GM21367 (cell line): Measurements from ENCODE around the gene RSAD2.

Source experiments
- ATAC-seq: cut with Tn5 transposase; IDR thresholded peaks from one replicate; pipeline ENCODE4 v1.9.1; 2021; ENCODE audit not compliant: unreplicated experiment

Gene RSAD2

GRCh38 chr2:6864231-6864754, 13.3 kb upstream of the RSAD2 start:
- no peak for ATAC-seq

DNA sequence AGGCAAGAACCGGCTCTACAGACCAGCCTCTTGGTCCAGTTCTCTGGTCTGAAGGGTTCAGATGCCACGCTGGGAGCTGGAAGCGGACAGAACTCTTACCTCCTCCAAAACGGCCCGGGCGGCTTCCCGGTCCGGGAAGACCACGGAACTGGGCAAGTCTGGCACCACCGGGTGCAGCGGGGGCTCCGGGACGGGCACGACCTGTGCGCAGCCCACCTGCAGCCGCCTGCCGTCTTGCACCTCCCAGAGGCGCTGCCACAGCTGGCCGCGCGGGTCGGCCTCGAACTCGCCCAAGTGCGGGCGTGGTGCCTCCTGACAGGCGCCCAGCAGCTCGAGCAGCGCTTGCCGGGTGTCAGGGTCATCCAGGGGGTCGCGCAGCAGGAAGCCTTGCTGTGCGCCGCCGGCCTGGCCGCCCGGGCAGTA, 12.6 kb upstream of the RSAD2 start:
- ATAC-seq: peak; percentile 14

DNA sequence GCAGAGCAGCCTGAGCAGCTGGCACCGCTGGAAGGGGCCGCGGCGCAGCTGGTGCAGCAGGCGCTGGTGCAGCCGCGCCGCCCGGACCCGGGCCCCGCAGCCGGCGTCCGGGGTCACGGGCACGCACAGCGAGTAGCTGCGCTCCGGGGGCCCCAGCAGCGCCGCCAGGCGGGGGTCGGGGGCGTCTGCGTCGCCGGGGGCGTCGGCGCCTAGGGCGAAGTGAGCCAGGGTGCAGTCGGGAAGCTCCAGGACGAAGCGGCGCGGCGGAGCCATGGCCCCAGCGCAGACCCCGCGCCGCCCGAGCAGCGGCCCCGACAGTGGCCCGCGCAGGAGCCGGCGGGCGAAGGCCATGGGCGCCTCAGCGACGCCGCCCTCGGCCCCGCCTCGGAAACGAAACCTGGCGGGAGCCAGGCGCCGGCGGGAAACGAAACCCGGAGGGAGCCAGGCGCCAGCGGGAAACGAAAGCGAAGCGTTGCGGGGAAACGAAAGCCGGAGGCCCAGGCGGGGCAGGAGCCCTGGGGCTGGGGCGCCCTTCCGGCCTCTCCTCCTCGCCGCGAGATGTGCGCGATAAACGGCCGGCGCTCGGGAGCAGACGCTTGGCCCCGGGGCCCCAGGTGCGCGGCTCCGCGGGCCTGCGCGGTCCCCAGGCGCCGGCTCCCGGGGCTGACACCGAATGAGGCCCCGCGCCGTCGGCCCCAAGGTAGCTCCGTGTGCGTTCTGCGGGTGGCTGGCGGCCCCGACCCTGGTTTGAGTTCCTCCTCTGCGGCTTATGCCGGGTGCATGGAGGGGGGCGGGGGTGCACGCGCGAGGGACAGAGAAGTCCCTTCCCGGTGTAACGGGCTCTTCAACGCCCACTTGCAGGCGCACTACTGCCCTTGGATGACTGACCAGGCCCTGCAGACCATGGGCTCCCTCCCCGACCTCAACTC, 12.0 kb upstream of the RSAD2 start, which contains the start of gene CMPK2:
TSS of gene CMPK2 (minus strand) at position 562 of the 929 bp plus-strand sequence. CDS start at position 351, 211 bp downstream.
- ATAC-seq: peak; percentile 69

DNA sequence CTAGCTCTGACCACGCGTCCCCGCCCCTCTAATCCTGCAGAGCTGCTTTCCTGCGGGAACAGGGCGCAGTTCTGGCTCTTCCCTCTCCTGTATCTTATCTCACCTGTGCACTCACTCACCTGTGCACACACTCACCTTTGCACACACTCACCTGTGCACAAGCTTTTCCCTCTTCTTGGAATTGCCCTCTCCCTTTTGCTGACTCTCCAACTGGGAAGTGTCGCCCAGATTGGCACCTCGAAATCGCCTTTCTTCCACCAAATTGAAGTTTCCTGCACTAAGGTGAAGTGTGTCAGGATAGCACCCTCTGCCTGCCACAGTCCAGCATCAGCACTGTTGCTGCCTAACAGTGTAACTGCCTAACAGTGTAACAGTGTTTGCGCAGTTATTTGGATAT, 11.3 kb upstream of the RSAD2 start:
- ATAC-seq: peak; percentile 41

GRCh38 chr2:6866982-6867381, 10.6 kb upstream of the RSAD2 start:
- no peak for ATAC-seq

GRCh38 chr2:6872394-6872793, 5.2 kb upstream of the RSAD2 start:
- ATAC-seq: peak; percentile 82

DNA sequence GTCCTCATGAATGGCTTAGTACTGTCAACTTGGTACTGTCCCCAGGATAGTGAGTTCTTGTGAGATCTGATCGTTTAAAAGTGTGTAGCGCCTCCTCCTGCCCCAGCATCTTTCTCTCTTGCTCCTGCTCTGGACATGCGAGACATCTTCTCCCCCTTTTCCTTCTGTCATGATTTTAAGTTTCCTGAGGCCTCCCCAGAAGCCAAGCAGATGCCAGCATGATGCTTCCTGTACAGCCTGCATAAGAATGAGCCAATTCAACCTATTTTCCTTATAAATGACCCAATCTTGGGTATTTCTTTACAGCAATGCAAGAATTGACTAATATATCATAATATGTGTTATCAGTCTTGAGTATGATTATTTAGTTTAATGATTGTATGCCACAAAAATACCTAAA, 3.5 kb upstream of the RSAD2 start:
- ATAC-seq: no peak

DNA sequence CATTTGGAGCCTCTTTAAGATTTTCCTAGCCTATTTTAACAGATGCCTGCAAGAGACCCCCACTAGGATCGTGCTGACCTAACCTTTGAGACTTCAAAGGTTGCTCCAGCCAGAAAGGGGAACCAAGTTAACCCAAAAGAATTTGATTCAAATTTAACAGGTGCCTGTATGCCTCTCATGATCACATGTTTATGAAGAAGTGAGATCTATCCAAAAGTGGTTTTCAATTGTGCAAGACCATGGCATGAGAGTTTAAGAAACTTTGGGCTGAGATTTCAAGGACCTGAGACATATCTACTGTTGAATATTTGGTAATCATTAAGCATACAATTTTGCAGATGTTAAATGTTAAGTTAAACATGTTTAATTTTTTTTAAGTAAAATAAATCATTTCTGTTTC, 1.3 kb upstream of the RSAD2 start:
- no peak for ATAC-seq

GRCh38 chr2:6878549-6878948, 972 bp downstream of the RSAD2 start:
- no peak for ATAC-seq

DNA sequence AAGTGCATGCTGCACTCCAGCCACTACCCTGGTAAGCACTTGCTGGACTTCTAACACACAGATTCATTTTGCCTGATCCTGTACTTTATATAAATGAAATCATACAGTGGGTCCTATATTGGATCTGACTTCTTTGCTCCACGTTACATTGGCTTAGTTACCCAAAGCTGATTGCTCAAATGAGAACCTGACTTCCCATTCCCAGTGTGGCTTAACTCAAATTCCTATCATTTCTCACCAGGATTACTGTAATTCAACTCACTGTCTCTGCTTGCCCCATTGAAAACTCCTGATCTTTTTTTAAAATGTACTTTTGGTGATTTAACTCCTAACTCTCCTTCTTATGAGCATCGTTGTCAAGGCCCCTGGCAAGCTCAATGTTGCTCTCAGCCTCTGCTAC, 1.4 kb downstream of the RSAD2 start:
- no peak for ATAC-seq

DNA sequence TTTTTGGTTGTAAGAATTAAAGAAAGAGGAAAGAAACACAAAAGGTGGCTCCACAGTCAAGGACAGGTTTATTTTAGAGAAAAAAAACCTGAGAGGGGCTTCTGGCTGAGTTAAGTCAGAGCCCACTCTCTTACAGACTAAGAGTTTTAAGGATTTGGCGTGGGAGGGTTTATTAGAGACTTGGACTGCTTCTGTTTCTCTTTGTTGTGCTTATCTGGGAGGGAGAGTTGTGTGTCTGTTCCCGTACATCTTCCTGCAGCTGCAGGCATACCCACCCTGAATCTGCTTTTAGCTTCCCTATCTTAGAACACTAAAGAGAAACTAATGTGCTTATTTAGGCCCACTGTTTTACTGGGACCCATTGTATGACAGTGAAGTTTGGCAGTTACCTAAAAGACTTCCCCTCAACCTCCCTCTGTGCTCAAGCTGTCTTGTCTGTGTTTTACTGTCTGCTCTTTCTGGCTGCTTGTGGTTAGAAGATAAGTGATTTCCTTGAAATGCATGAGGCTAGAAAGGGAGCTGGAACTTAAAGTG, 2.7 kb downstream of the RSAD2 start:
- ATAC-seq: no peak

DNA sequence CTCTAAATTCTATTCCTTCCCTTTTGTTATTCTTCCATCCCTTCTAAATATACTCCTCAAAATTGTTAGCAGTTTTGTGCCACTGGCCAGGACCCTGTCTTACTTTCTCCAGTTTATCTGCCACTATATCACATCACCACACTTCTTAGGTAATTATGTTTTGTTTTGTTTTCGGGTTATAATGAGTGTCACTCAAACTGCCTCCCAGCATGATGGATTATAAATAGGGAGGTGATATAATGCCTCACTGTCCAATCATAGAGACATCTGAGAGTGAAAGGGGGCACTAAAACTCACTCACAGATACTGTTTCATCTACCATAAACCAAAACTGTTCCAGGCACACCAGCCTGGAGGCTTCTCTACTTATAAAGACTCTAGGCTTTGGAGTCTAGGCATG, 3.5 kb downstream of the RSAD2 start:
- ATAC-seq: no peak

DNA sequence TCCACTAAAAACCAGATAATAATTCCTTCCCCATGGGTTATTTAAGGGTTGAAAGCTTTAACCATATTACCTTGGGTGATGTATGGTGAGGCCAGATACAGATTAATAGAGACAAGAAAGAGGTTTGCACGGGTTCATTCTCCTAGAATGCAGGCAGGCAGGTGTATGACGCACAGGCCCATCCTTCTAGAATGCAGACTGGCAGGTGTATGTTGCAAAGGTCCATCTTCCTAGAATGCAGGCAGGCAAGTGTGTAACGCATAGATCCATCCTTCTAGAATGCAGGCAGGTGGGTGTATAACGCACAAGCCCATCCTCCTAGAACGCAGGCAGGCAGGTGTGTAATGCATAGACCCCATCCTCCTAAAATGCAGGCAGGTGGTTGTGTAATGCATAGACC, 3.9 kb downstream of the RSAD2 start:
- no peak for ATAC-seq

GRCh38 chr2:6883448-6884122, 6.0 kb downstream of the RSAD2 start:
- ATAC-seq: no peak

- no peak for ATAC-seq
Measured at GRCh38 chr2:6885551-6885950, 8.0 kb downstream of the RSAD2 start.

- ATAC-seq: no peak
Measured at GRCh38 chr2:6885968-6886367, 8.4 kb downstream of the RSAD2 start.

- no peak for ATAC-seq
Measured at GRCh38 chr2:6887751-6888192, 10.2 kb downstream of the RSAD2 start.

DNA sequence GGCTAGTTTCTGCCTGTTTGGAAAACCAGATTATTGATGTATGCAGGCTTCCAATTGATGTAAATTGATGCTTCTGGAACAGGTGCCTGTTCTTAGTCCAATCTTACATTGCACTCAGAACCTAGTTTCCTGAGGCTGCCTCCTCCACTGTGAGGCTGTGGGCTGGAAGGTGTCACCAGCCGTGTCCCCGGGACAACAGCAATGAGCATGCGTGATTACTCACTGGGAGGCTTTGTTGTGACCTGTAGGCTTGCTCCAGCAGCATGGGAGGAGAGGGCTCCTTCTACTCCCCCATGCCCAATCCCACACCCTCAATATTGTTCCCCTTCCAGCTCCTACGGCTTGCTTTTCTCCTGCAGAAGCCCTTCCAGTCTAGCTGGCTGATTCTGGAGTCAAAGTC, 11.1 kb downstream of the RSAD2 start:
- no peak for ATAC-seq

DNA sequence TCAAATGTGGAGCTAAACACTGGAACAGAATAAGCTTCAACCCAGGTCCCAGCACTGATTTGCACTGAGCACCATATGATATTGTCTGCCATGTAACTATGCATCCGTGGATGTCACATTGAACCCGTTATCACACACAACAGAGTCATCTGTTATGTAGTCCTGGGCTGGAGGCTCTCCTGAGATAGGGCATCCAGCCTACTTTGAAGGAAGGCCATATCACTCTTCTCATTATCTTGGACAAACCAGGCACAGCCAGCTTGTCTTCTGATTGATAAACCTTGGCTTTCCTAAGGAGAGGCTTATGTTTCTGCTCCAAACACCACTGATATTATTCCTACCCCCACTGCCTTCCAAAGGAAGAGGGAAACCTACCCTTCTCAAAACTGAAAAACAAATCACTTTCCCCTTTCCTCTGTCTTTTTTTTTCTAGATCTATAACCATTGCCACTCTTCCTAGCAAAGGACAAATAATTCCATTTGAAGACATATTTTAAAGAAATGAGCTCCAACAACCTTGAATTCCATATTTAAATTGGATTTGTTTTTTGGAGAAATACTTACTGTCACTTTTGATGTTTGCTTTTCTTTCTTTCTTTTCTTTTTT, 16.4 kb downstream of the RSAD2 start:
- no peak for ATAC-seq

DNA sequence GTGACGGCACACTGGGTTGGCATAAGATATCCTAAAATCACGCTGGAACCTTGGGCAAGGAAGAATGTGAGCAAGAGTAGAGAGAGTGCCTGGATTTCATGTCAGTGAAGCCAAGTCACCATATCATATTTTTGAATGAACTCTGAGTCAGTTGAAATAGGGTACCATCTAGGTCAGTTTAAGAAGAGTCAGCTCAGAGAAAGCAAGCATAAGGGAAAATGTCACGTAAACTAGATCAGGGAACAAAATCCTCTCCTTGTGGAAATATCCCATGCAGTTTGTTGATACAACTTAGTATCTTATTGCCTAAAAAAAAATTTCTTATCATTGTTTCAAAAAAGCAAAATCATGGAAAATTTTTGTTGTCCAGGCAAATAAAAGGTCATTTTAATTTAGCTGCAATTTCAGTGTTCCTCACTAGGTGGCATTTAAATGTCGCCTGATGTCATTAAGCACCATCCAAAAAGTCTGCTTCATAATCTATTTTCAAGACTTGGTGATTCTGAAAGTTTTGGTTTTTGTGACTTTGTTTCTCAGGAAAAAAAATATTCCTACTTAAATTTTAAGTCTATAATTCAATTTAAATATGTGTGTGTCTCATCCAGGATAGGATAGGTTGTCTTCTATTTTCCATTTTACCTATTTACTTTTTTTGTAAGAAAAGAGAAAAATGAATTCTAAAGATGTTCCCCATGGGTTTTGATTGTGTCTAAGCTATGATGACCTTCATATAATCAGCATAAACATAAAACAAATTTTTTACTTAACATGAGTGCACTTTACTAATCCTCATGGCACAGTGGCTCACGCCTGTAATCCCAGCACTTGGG, 19.6 kb downstream of the RSAD2 start:
- peak; percentile 50 for ATAC-seq
